ACC112 (cell line): ENCODE measurements around the gene LHPP.

Source experiments
- H2AFZ ChIP-seq: fragments of 200-600 bp; sonication (generic); one replicate; pipeline ENCODE4 v1.6.0; 2017; ENCODE audit warnings: antibody characterized with exemption, low read length; ENCODE audit not compliant: unreplicated experiment
- H3K27ac ChIP-seq: fragments of 200-600 bp; sonication (generic); 2 replicates; pipeline ENCODE4 v1.5.1; 2014; ENCODE audit warnings: low read depth, mild to moderate bottlenecking, antibody characterized with exemption, low read length, moderate library complexity
- H3K27me3 ChIP-seq: fragments of 200-600 bp; sonication (generic); 2 replicates; pipeline ENCODE4 v1.6.1; 2014; ENCODE audit warnings: mild to moderate bottlenecking, antibody characterized with exemption, low read length, moderate library complexity, mixed read lengths; ENCODE audit not compliant: insufficient read depth
- H3K36me3 ChIP-seq: fragments of 200-600 bp; sonication (generic); 2 replicates; pipeline ENCODE4 v1.6.1; 2016; ENCODE audit warnings: mild to moderate bottlenecking, antibody characterized with exemption, low read length, moderate library complexity, mixed read lengths; ENCODE audit not compliant: insufficient read depth
- H3K4me1 ChIP-seq: fragments of 200-600 bp; sonication (generic); one replicate; pipeline ENCODE4 v1.6.1; 2016; ENCODE audit warnings: low read length, mixed read lengths; ENCODE audit not compliant: insufficient read depth, unreplicated experiment, control insufficient read depth
- H3K4me3 ChIP-seq: fragments of 200-600 bp; sonication (generic); 2 replicates; pipeline ENCODE4 v1.5.1; 2014; ENCODE audit warnings: mild to moderate bottlenecking, low read depth, low read length
- H3K79me2 ChIP-seq: fragments of 200-600 bp; sonication (generic); one replicate; pipeline ENCODE4 v1.6.0; 2016; ENCODE audit warnings: low read length; ENCODE audit not compliant: control insufficient read depth, unreplicated experiment, insufficient read depth

LHPP gene

GRCh38 chr10:124590216-124591122 is 128.8 kb downstream of the LHPP start:
- Histone ChIP-seq H3K79me2 (no peaks in the 10 kb centered on the region), H3K36me3 (no peaks in the 10 kb centered on the region), H2AFZ (no peak overlapping the region), H3K4me1 (no peaks in the 10 kb centered on the region), H3K27me3 (no peaks in the 10 kb centered on the region), H3K27ac (no peak overlapping the region), H3K4me3 (no peak overlapping the region)

GRCh38 chr10:124591123-124591495 is 129.5 kb downstream of the LHPP start:
- Histone ChIP-seq H2AFZ (no peak overlapping the region), H3K4me1 (no peaks in the 10 kb centered on the region), H3K27ac (no peak overlapping the region), H3K36me3 (no peaks in the 10 kb centered on the region), H3K27me3 (no peaks in the 10 kb centered on the region), H3K79me2 (no peaks in the 10 kb centered on the region), H3K4me3 (no peak overlapping the region)

- Histone ChIP-seq H3K36me3 (no peaks in the 10 kb centered on the region), H3K79me2 (no peaks in the 10 kb centered on the region), H3K4me1 (no peaks in the 10 kb centered on the region), H3K27me3 (no peaks in the 10 kb centered on the region), H3K4me3 (no peak overlapping the region), H3K27ac (no peak overlapping the region), H2AFZ (no peak overlapping the region)
Measured at GRCh38 chr10:124592101-124592500, 130.5 kb downstream of the LHPP start.

GRCh38 chr10:124592736-124593430 is 131.3 kb downstream of the LHPP start:
- Histone ChIP-seq H3K27ac (no peak overlapping the region), H3K4me1 (no peaks in the 10 kb centered on the region), H3K4me3 (no peak overlapping the region), H3K36me3 (no peaks in the 10 kb centered on the region), H3K27me3 (no peaks in the 10 kb centered on the region), H3K79me2 (no peaks in the 10 kb centered on the region), H2AFZ (no peak overlapping the region)

GRCh38 chr10:124593431-124593985 is 131.9 kb downstream of the LHPP start:
- H2AFZ ChIP-seq: no peak overlapping the region
- no peaks in the 10 kb centered on the region for H3K36me3 ChIP-seq
- H3K79me2 ChIP-seq: no peaks in the 10 kb centered on the region
- H3K27me3 ChIP-seq: no peaks in the 10 kb centered on the region
- H3K27ac ChIP-seq: no peak overlapping the region
- no peak overlapping the region for H3K4me3 ChIP-seq
- H3K4me1 ChIP-seq: no peaks in the 10 kb centered on the region

- Histone ChIP-seq H2AFZ (no peak overlapping the region), H3K36me3 (no peaks in the 10 kb centered on the region), H3K4me3 (no peak overlapping the region), H3K27ac (no peak overlapping the region), H3K27me3 (no peaks in the 10 kb centered on the region), H3K79me2 (no peaks in the 10 kb centered on the region), H3K4me1 (no peaks in the 10 kb centered on the region)
Measured at GRCh38 chr10:124594240-124594639, 132.6 kb downstream of the LHPP start.

GRCh38 chr10:124595143-124595883 is 133.7 kb downstream of the LHPP start:
- no peaks in the 10 kb centered on the region for H3K27me3 ChIP-seq
- no peaks in the 10 kb centered on the region for H3K4me1 ChIP-seq
- no peak overlapping the region for H2AFZ ChIP-seq
- H3K27ac ChIP-seq: no peak overlapping the region
- H3K79me2 ChIP-seq: no peaks in the 10 kb centered on the region
- H3K36me3 ChIP-seq: no peaks in the 10 kb centered on the region
- no peak overlapping the region for H3K4me3 ChIP-seq

GRCh38 chr10:124596116-124596785 is 134.6 kb downstream of the LHPP start:
- Histone ChIP-seq H3K4me3 (no peak overlapping the region), H3K79me2 (no peaks in the 10 kb centered on the region), H3K36me3 (no peaks in the 10 kb centered on the region), H3K4me1 (no peaks in the 10 kb centered on the region), H2AFZ (no peak overlapping the region), H3K27ac (no peak overlapping the region), H3K27me3 (no peaks in the 10 kb centered on the region)

- Histone ChIP-seq H3K27me3 (no peaks in the 10 kb centered on the region), H2AFZ (no peak overlapping the region), H3K4me1 (no peaks in the 10 kb centered on the region), H3K27ac (no peak overlapping the region), H3K36me3 (no peaks in the 10 kb centered on the region), H3K79me2 (no peaks in the 10 kb centered on the region), H3K4me3 (no peak overlapping the region)
Measured at GRCh38 chr10:124596962-124597845, 135.6 kb downstream of the LHPP start.
